Measurements from ENCODE around the gene N4BP2L1.

DNA sequence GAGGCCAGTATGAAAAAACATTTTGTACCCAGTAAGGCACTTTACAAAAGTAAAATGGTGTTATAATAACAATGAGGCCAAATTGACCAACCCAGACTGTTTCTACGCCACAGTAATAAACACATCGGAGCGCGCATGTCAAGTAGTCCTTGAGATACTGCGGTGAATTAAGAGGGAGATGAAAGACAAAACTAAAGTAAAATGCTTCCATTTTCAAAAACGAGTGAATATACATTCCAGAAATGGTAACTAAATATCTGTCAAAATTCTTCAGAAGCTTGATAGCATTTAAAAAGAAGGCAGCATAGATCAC, 19.0 kb downstream of the N4BP2L1 start:
- TF ChIP-seq, protein P1, sequence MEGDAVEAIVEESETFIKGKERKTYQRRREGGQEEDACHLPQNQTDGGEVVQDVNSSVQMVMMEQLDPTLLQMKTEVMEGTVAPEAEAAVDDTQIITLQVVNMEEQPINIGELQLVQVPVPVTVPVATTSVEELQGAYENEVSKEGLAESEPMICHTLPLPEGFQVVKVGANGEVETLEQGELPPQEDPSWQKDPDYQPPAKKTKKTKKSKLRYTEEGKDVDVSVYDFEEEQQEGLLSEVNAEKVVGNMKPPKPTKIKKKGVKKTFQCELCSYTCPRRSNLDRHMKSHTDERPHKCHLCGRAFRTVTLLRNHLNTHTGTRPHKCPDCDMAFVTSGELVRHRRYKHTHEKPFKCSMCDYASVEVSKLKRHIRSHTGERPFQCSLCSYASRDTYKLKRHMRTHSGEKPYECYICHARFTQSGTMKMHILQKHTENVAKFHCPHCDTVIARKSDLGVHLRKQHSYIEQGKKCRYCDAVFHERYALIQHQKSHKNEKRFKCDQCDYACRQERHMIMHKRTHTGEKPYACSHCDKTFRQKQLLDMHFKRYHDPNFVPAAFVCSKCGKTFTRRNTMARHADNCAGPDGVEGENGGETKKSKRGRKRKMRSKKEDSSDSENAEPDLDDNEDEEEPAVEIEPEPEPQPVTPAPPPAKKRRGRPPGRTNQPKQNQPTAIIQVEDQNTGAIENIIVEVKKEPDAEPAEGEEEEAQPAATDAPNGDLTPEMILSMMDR (IDR thresholded peaks at IDR 0.05 in 2 of 3, conservative IDR thresholded peaks at IDR 0.05 in 1 of 3; ENCODE audit: borderline replicate concordance in 1 of 3, insufficient read depth in 1 of 3, low read depth in 2 of 3, low read length in 2 of 3): no peak
- no peak for TF ChIP-seq TCF7L2 (IDR thresholded peaks at IDR 0.05; ENCODE audit: borderline replicate concordance, extremely low read depth, insufficient read depth, insufficient read length)
- TF ChIP-seq ATF3 (IDR thresholded peaks at IDR 0.05): no peak
- TF ChIP-seq JUND (IDR thresholded peaks at IDR 0.05): no peak
- no peak for TF ChIP-seq YY1 (IDR thresholded peaks at IDR 0.05; ENCODE audit: extremely low read depth, insufficient replicate concordance, low read depth, low read length)
- no peak for TF ChIP-seq POLR2A (IDR thresholded peaks at IDR 0.05; ENCODE audit: borderline replicate concordance, extremely low read depth, insufficient read depth, insufficient read length)

Data from HCT116 (cell line).